Fibroblast of skin of back (primary cell): ENCODE measurements around the gene SLC9A8. TPM values are rescaled to one million over a fixed set of nuclear protein-coding genes. Genes with fewer than 3 reads are reported as not detected.
"Not testable (repeated sequence)": the region's sequence is repeated elsewhere in the genome, so short reads cannot be mapped to it uniquely, and the experiment has no call there.

Source experiments
- DNase-seq: peaks from one replicate; pipeline ENCODE4 v3.0.0-alpha.2; 2013
- polyA plus RNA-seq, 2 experiments: library from polyadenylated mRNA; unstranded; fragments of 120-200 nt; gene quantifications; one replicate each; pipeline ENCODE4 v1.2.1, GENCODE V29; 2013; ENCODE audit not compliant: insufficient read length in 2 of 2

The SLC9A8 gene, protein sequence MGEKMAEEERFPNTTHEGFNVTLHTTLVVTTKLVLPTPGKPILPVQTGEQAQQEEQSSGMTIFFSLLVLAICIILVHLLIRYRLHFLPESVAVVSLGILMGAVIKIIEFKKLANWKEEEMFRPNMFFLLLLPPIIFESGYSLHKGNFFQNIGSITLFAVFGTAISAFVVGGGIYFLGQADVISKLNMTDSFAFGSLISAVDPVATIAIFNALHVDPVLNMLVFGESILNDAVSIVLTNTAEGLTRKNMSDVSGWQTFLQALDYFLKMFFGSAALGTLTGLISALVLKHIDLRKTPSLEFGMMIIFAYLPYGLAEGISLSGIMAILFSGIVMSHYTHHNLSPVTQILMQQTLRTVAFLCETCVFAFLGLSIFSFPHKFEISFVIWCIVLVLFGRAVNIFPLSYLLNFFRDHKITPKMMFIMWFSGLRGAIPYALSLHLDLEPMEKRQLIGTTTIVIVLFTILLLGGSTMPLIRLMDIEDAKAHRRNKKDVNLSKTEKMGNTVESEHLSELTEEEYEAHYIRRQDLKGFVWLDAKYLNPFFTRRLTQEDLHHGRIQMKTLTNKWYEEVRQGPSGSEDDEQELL
- polyA plus RNA-seq (2013, experiment 1 of 2; ENCODE audit: insufficient read length) = 5.1 TPM
- polyA plus RNA-seq (2013, experiment 2 of 2; ENCODE audit: insufficient read length) = 3.7 TPM

DNA sequence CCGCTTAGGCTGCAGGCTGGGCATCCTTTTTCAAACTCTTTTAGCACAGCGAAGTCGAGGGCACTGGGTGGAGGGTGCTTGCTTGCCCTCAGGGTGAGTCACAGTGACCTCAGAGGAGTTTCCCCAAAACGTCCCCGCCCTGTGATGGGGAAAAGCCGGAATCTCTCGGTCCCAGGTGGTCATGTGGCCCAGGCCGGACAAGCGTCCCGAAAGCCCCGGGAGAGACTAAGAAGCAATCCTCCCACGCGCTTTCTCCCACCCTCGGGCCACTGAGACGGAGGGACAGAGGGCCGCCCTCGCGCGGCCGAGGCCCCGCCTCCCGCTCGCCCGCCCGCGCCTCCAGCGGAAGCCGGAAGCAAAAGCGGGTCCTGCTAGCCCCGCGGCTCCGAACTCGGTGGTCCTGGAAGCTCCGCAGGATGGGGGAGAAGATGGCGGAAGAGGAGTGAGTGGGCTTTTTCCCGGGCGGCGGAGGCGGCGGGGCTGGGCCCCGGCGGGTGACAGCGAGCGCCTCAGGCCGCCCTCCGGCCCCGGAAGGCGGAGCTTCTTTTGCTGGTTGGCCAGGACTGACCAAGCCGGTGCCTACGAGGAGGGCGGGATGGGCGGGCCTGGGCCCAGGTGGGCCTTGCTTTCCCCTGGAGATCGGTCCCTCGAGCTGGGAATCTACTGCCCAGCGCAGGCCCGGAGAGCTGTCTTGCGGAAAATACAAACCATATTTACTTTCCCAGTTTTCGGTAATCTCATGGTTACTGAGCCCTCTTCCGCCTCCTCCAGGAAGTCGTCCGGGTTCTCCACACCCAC, at the start of gene SLC9A8:
TSS of gene SLC9A8 (plus strand) at position 322 of the 798 bp plus-strand sequence. CDS start at position 417, 95 bp downstream.
- peak; percentile 87 for DNase-seq

DNA sequence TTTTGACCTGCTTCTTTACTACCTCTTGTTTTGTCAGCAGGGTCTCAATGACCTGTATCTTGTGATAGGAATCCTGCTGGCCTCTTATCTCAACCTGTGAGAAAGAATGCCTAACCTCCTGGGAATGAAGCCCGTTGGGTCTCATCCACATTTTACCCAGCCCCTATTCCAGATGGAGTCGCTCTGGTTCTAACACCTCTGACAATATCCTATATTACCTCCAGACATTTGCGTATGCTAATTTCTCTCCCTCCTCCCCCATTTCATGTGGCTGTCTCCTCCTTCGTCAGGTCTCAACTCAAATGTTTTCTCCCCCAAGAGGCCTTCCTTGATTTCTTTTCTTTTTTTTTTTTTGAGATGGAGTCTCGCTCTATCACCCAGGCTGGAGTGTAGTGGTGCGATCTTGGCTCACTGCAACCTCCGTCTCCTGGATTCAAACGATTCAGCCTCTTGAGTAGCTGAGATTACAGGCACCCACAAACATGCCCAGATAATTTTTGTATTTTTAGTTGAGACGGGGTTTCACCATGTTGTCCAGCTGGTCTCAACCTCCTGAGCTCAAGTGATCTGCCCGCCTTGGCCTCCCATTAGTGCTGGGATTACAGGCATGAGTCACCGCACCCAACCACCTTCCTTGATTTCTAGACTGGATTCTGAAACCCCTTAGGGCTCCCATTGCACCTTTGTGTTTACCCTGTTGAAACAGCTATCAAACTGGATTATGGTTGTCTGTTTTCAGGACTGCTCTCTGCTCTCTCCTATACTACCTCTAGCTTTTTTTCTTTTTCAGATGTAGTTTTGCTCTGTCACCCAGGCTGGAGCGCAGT, 49.5 kb upstream of the SLC9A8 start:
- no peak for DNase-seq

DNA sequence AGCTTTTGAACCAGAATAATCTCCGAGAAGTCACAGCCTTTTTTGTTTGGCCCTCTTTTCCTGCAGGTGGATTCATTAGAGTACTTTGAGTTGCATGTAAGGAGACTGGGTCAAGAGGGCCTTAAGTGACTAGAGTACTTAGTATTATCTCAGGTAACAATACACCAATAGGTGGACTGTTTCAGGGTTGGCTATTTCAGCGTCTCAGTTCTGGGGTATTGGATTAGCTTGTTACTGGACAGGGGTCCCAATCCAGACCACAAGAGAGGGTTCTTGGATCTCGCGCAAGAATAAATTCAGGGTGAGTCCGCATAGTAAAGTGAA, 47.3 kb upstream of the SLC9A8 start:
- no peak for DNase-seq

DNA sequence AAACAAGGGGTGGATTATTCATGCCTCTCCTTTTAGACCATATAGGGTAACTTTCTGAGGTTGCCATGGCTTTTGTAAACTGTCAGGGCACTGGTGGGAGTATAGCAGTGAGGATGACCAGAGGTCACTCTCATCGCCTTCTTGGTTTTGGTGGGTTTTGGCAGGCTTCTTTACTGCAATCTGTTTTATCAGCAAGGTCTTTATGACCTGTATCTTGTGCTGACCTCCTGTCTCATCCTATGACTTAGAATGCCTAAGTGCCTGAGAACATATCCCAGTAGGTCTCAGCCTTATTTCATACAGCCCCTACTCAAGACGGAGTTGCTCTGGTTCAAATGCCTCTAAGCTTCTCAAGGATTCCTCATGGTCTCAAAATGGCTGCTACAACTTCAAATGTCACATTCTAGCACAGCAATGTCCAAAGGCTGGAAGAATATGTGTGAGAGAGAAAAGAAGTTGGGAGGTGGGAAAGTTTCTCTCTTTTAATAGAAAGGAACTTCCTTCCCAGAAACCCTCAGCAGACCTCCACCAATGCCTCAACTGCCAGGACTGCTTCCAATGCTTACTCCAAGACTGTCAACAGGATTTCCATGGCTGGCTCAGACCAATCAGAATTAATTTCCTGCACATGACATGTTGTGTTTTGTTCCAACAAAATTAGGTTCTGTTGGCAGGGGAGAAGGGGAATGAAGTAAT, 46.6 kb upstream of the SLC9A8 start:
- no peak for DNase-seq

DNA sequence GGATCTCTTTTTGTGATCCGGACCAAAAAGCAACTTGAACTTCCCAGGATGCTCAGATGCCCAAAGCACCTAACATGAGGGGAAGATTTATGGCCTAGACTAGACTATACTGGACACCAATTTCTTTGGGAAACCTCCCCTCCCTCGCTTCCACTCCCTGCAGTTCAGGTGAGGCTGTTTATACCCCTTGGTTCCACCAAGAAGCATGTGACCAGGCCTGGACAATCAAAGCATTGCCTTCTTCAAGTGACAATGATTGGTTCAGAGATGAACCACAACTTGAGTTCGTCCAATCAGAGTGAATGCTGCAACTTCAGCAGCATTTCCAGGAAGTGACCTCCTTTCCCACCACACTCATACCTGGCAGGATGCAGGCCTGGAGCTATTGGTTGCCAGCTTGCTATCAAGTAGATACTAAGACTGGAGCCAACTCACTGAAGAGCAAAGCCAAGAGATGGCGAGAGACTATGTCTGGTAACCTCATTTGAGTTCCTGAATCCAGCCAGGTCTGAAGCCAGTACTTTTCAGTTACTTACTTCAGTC, 45.6 kb upstream of the SLC9A8 start:
- no peak for DNase-seq

DNA sequence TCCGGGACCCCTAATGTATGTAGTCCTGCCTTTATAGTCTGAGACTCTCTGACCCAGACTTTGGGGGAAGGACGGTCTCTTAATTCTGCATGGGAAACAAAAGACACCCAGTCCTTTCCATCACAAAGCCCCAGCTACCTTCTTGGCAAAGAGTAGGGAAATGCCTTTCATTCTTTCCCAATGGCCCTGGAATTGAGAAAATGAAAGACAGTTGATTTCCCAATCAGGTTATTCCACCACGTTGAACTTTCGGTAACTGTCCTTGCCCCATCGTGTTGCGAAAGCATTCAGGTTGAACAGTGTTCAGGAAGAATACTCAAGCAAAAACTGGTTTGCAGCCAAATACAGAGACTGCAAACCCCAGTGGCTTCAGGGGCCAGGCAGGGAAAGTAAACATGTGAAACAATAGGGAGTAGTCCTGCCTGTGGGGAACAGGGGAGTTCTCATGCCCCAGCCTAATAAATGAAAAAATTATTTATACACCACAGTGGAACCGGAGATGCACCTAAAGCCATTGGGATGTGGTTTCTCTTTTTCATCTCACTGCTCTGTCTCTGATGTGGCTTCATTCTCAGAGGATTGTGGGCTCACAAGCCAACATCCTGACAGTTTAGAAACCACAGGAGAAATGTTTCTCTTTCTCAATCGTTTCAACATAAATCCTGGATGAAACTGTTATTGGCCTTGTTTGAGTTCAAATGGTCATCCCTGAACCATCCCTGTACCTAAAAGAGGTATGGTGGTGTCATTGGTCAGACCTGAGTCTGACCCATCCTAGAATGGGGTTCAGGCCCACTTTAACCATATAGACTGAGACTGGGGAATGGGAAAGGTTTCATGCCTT, 44.2 kb upstream of the SLC9A8 start:
- DNase-seq = peak; percentile 47

DNA sequence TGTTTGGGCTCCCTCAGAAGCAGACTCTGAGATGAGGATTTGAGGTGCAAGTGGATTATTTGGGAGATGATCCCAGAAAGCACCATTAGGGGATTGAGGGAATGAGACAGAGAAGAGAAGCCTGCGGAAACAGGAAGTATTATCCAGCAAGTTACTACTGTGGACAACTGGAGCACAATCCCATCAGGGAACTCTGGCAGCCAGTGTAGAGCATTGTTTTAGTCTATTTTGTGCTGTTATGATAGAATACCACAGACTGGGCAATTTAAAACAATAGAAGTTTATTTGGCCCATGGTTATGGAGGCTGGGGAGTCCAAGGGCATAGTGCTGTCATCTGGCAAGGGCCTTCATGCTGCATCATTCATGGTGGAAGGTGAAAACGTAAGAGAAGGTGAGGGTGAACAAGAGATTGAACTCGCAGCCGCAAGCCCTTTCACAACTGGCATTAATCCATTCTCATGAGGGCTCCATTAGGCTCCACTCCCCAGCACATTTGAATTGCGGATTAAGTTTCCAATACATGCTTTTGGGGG, 43.5 kb upstream of the SLC9A8 start:
- DNase-seq = no peak

DNA sequence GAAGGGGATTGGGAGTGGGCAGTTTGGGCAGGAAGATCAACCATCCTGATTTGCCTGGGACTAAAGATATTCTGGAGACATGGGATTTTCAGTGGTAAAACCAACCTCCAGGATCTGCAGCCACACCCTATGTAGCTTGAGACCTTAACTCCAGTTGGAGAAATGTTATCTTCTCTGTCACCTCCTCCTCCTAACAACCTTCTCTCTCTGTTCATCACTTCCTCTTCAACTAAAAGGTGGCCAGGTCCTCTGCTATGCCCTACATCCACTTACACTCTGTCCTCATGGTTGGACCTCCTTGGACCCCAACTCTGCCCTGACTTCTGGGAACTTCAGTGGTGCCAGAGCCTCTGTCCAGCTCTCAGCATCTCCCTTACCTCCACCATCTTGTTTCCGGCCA, 42.0 kb upstream of the SLC9A8 start:
- no peak for DNase-seq

DNA sequence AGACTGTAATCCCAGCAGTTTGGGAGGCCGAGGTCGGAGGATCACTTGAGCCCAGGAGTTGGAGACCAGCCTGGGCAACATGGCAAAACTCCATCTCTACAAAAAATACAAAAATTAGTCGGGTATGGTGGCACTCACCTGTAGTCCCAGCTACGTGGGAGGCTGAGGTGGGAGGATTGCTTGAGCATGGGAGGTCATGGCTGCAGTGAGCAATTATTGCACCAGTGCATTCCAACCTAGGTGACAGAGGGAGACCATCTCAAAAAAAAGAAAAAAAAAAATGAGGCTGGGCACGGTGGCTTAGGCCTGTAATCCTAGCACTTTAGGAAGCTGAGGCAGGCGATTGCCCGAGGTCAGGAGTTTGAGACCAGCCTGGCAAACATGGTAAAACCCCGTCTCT, 38.4 kb upstream of the SLC9A8 start:
- DNase-seq = not testable (repeated sequence)

DNA sequence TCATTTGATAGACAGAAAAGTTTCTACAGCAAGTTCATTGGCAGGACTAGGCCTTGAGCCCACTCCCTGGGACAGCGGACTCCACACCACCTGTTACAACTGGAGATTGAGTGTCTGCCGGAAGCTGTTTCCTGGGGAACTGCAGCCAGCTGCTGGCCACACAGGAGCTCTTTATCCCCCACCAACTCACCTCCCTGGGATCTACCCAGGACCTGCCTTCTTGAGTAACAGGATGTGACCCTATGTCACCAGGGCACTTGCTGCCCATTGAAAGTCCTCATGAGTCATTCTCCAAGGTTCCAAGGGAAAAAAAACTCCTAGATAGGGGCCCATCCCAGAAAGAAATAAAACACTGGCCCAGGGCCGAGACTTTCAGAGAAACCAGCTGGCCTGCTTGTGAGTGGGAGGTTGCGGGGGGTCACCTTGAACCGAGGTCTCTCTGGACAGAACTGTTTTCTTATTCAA, 37.4 kb upstream of the SLC9A8 start:
- peak; percentile 40 for DNase-seq

DNA sequence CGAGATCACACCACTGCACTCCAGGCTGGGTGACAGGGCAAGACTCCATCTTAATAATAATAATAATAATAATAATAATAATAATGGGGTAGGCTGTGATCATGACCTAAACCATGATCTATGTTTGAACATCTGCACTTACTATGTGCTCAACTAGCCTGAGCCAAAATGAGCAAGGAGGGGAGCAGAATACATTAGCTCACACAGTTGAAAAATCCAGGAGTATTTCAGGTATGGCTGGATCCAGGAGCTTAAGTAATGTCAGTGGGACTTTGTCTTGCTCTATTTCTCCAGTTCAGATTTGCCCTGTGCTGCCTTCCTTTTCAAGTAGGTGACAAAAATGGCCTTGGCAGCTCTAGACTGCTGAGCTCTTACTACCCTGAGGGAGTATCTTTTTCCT, 32.7 kb upstream of the SLC9A8 start:
- DNase-seq = no peak

DNA sequence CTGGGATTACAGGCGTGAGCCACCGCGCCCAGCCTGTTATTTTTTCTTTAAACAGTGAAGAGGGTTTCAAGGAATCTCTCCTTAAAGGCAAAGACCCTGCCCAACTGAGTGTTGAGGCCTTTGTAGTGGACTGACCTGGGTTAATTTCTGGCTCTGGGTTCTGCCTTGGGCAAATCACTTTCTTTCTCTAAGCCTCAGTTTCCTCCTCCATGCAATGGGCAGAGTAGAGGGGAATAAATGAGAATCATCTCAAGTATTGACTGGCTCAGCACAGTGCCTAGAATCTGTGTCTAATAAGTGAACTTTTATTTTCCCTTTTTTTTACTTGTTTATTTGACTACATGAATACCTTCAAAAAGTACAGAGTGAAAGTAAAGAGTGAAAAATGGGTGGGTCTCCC, 31.0 kb upstream of the SLC9A8 start:
- DNase-seq = no peak

DNA sequence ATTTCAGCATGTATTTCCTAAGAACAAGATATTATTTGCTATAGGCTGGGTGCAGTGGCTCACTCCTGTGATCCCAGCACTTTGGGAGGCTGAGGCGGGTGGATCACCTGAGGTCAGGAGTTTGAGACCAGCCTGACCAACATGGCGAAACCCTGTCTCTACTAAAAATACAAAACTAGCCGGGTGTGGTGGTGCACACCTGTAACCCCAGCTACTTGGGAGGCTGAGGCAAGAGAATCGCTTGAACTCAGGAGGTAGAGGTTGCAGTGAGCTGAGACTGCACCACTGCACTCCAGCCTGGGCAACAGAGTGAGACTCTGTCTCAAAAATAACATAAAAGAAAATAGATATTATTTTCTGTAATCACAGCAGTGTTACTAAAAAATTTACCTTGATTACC, 30.2 kb upstream of the SLC9A8 start:
- DNase-seq = not testable (repeated sequence)

DNA sequence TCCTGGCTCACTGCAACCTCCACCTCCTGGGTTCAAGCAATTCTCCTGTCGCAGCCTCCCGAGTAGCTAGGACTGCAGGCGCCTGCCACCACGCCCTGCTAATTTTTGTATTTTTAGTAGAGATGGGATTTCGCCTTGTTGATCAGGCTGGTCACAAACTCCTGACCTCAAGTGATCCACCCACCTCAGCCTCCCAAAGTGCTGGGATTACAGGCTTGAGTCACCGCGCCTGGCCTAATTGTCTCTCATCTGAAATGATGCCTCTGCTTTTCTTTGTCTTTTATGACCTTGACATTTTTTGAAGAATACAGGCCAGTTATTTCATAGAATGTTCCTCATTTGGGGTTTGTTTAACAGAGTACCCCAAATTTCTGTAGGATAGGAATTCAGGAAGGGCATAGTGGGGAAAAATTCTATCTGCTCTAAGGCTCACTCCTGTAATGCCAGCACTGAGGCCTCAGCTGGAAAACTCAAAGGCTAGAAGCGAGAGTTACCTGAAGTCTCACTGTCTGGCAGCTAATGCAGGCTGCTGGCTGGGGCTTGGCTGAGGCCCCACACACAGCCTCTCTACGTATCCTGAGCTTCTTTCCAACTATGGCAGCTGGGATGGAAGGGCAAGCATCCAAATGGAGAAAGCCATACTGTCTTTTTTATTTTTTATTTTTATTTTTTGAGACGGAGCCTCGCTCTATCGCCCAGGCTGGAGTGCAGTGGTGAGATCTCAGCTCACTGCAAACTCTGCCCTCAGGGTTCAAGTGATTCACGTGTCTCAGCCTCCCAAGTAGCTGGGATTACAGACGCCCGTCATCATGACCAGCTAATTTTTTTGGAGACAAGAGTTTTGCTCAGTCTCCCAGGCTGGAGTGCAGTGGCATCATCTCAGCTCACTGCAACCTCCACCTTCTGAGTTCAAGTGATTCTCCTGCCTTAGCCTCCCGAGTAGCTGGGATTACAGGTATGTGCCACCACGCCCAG, 29.3 kb upstream of the SLC9A8 start:
- DNase-seq = not testable (repeated sequence)

DNA sequence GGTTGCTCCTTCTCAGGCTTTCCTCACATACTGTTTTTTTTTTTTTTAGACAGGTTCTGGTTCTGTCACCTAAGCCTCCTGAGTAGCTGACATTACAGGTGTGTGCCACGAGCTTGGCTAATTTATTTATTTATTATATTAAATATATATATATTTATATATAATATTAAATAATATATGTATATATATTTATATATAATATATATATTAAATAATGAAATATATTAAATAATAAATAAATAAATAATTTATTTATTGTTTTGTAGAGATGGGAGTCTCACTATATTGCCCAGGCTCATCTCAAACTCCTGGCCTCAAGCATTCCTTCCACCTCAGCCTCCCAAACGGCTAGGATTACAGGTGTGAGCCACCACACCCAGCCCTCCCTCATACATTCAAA, 28.3 kb upstream of the SLC9A8 start:
- no peak for DNase-seq

DNA sequence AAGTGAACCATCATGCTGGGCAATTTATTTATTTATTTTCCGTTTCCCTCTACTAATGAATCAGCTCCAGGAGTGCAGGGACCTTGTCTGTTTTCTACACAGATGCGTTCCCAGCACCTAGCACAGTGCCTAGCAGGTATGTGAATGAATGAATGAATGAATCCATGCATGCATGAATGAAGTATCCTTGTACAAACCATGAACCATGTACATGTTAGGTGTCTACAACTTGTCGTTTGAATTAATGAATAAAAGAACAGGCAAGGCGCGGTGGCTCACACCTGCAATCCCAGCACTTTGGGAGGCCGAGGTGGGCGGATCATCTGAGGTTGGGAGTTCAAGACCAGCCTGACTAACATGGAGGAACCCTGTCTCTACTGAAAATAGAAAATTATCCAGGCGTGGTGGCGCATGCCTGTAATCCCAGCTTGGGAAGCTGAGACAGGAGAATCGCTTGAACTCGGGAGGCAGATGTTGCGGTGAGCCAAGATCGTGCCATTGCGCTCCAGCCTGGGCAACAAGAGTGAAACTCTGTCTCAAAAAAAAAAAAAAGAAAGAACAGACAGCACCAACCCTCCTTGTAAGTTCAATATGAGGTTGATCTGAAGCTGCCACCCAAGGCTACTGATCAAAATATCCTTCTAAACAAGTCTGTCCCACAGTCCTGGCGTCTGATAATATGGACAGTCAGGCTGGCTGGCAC, 27.3 kb upstream of the SLC9A8 start:
- DNase-seq = no peak

DNA sequence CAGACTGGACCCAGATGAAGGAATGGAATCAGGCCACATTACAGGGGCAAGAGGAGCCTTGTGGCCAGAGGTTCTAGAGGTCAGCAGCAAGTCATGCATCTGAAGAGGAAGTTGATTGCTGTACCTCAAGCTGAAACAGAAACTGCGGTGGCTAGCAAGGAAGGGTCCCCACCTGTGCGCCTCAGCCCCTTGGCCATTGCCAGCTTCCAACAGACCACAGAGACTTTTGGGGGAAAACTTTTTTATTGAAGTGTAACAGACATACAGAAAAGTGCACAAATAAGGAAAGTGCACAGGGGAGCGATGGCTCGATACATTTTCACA, 26.8 kb upstream of the SLC9A8 start:
- no peak for DNase-seq

DNA sequence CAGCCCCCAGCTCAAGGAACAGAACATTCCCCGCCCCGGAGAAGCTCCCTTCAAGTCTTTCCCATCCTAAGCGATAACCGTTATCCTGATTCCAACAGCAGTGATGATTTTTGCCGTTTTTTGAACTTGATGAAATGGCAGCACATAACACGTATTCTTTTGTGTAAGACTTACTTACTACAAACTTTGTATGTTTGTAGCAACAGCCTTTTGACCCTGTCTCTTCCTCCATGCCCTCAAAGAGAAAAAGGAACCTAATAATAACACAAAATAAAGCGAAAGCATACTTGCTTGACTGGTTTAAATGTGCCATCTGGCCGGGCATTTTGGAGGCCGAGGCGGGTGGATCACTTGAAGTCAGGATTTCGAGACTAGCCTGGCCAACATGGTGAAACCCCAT, 26.4 kb upstream of the SLC9A8 start:
- no peak for DNase-seq
